GM21619 (cell line): ENCODE data around the gene PZP.

Source experiments
- ATAC-seq: cut with Tn5 transposase; IDR thresholded peaks from one replicate; pipeline ENCODE4 v1.9.1; 2021; ENCODE audit not compliant: unreplicated experiment

PZP gene

DNA sequence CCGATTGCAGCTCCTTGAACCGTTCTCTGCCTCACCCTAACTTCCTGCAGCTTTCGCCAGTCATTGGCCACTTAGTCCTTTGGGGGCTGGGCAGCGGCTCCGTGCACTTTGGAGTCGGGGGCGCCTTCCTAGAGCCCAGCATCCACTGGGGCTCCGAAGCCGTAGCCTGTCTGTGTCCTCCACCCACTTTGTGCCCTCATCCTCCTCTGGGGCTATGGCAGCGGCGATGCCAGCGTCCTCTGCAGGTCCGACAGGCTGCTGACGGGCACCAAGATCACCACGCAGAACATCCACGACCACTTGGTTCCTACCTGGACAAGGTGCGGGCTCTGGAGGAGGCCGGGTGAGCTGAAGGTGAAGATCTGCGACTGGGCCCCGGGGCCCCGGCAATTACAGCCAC, 80.7 kb downstream of the PZP start:
- ATAC-seq: no peak

DNA sequence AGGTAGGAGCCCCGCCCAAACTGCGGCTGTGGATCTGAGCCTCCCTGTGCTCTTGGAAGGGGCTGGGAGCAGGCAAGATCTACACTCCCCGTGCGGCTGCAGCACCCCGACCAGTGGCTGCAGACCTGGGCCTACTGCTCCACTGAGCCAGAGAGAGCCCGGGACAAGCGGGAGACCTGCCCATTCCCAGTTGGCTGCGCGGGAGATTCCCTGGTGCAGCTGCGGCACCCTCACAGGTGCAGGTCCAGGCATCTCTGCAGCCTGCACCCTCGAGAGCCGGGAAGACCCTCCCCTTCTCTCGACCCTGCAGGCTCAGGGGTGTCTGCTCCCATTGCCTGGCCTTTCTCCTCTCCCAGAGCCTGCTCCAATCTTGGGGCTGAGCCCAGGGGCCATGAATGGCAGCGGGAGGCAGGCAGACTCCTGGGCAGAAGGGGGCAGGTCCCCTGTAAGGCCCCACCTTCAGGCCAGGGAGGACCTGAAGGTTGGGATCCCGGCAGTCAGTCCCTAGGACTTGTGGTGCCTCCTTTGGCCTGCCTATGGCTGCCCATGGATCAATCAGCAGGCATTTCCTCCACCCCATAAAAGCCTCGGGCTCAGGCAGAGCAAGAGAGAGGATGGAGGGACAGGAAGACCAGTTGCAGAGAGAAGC, 83.7 kb downstream of the PZP start:
- no peak for ATAC-seq

- no peak for ATAC-seq
Observed at GRCh38 chr12:9123781-9124382, 84.3 kb downstream of the PZP start.

DNA sequence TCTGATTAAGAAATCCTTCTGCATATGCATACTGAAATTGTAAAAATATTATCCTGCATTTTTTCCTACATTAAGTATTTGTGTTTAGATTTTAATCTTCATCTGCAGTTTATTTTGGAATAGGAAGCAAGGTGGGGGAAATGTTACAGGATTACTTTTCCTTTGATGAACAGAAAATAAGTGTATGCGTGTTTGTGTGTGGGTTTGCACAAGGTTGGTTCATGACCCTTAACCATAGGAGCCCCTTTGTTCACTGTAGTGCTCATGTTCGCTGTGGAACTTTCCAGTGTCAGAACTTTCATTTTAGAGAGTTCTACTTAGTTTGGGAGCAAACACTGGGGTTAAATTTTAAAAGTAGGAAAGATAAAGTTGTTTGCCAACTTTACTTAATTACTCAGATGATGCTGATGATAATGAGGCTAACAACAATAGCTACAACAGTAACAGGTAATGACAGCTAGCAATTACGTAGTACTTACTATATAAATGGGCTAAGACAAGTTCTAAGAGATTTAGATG, 86.0 kb downstream of the PZP start:
- ATAC-seq: no peak

- ATAC-seq: no peak
Observed at GRCh38 chr12:9120487-9121184, 87.6 kb downstream of the PZP start.

DNA sequence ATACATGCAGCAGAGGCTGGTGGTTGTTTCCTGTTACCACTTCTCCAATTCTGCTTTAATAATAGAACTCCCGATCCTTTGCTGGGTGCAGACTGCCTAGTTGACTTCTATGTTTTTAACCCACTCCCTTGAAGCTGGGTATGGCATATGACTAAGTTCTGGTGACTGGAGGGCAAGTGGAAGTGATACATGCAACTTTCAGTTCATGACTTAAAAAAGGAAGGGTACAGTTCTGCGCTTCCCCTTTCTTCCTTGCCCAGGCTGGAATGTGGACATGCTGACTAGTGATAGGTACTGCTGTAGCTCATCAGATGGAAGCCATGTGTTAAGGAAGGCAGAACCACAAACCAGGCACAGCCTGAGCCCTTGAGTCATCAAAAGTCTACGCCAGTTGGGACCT, 90.0 kb downstream of the PZP start:
- no peak for ATAC-seq

GRCh38 chr12:9115731-9116559, 92.2 kb downstream of the PZP start, which contains the start of gene A2M:
Gene A2M (minus strand): TSS chr12:9115919. CDS start chr12:9115849, 70 bp downstream.
- ATAC-seq: no peak

GRCh38 chr12:9114946-9115345, 93.2 kb downstream of the PZP start:
- no peak for ATAC-seq

DNA sequence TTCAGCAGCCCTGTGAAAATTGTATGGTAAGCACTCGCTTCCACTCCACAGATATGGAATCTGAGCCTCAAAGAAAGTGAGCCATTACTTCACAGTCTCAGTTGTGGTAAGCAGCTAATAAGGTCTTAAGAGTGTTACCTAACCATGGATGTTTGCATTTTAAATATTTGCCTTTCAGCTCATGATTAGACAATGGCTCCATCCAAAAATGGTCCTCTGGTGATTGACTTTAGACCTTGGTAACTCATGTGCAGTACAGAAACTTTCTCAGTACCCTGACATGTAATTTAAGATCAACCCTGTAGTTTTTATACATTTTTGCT, 94.2 kb downstream of the PZP start:
- ATAC-seq: no peak

DNA sequence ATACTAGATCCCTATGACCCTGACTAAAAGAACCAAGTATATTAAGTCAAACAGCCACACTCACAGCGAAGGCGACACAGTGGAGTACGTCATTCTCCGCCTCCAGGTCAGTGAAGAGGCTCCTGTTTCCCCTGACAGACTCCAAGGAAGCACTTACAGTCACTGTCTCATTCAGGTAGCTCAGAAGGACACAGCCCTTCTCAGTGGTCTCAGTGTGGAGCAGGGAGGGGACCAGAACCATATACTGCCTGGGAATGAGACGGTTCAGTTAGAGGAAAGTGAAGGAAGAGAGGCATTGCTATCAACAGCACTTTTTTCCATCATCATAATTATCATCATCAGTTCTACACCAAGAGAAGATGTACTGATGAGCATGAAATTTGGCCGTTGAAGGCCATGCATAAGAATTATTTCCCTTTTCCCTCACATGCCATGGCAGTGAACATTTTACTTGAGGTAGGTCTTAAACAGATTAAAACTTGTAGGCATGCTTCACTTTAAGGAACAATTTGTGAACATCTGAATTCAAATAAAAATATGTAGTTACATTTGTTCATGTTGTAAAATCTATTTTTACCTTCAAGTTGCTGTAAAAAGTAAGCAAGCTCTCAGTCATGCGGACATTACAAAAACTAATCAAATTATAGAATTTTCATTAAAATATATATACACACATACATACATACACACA, 94.8 kb downstream of the PZP start:
- no peak for ATAC-seq

- ATAC-seq: no peak
Observed at GRCh38 chr12:9112076-9112853, 95.9 kb downstream of the PZP start.

DNA sequence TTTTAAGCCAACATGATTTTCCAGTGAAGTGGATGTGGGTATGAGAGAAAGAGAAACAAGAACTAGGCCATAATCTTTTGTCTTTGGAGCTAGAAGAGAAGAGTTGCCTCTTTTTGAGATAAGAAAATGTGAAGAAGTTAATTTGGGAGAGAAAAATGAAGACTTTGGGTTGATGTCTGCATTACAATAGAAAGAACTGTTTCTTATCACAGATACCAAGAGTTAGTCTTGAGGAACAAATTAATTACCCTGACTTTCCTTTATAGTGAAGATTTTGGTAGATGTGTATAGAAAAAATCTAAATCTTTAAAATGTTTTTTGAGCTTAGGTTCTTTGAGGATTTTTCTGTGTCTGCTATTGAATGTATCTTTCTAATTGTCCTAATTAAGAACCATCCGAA, 96.7 kb downstream of the PZP start:
- no peak for ATAC-seq

GRCh38 chr12:9109737-9110491, 98.3 kb downstream of the PZP start:
- no peak for ATAC-seq

DNA sequence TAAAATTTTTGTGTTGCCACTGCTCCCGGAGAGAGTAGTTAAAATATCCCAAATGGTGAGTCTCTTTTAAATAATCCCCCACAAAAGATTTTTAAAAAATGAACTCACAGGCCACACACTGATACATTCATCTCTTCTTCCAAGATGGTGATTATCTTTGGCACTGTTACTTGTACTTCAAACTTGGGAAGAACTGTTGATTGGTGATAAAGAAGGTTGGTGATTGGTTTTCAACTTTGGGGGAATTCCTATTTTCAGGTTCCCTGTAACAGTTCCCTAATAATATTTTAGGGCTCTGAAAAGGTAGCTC, 99.0 kb downstream of the PZP start:
- no peak for ATAC-seq

DNA sequence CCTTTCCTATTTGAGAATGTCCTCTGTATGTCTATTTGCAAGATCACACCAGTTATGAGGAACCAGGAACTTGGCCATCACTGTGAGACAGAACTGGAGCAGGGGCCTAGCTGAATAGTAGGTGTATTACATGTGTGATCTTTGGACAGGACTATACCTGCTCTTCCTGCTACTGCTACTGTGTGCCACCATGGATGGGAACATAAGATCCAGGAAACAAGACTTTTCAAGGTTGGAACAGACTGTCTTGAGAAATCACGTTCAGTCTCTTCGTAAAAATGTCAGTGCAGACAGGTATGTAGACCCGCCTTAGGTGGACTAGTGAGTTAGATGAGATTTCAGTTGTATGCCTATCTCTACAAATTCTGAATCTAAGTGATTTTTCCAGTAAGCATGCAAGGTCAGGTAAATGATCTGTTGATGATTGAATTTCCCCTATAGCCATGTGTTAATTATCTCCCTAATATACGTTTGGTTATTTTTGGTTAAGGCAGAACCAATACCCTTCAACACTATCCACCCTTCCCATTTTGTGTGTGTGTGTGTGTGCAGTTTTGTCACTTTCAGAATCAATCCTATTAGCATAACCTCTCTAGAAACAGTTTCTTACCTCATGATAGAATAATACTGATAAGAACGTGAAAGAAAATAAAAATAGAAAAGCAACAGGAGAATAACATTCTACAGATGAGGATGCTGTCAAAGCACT, 99.5 kb downstream of the PZP start:
- ATAC-seq: no peak

DNA sequence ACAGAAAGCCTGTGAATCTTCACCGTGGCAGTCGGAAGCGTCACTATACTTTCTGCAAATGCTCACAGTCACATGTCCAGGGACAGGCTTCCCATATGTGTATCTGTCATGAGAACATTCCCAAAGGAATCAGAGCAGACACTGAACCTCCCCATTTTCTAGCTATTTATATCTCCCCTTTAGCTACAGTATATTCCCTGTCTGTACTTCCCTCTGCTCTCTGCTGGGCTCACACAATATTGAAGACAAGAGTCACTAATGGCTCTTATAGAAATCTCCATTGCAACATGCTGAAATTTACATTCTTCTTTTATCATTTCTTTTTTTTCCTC, 100.7 kb downstream of the PZP start:
- no peak for ATAC-seq

DNA sequence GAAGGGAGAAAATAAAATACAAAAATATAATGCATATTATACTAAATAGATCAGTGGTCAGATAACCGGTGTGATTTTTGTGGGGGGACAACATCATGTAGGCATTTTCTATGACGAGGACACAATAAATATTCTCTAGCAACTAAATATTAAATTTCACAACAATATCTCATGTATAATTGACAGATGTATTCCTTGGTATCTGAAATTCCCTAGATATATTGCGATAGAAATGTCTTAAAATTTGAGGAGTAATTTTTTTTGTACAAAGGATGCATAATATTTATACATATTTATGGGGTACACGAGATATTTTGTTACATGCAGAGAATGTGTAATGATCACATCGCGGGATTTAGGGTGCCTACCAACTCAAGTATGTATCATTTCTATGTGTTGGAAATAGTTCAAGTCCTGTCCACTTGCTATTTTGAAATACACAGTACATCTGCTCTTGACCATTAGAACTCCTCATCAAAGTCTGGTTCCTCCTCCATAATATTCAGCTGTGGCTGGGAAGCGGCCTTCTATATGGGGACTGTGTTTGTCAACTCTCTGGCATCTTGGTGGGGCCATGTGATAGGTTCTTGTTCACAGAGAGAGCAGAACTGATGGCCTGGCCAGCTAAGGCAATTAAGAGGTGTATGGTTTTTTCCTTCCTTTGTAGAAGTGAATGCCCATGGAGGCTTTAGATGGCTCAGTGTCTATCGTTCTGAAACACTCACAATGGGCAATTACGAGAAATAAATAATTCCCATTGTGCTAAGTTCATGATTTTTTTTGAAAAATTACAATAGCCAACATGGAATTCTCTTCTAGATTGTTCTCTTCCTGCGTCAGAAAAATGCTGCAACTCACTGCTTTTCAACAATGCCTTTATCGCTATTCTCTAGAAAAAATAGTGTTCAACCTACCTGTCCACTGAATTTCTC, 101.3 kb downstream of the PZP start:
- ATAC-seq: no peak

- no peak for ATAC-seq
Observed at GRCh38 chr12:9106067-9106466, 102.1 kb downstream of the PZP start.
